HG03469 (cell line): ENCODE results near the gene COL5A1.

Source experiments
- ATAC-seq: cut with Tn5 transposase; IDR thresholded peaks from one replicate; pipeline ENCODE4 v1.9.1; 2021; ENCODE audit warnings: mild to moderate bottlenecking, moderate library complexity, moderate number of reproducible peaks; ENCODE audit not compliant: unreplicated experiment

COL5A1 gene

GRCh38 chr9:134864821-134865190 is 223.2 kb downstream of the COL5A1 start:
- ATAC-seq = no peak

- ATAC-seq = no peak
Observed at GRCh38 chr9:134867917-134868750, 226.5 kb downstream of the COL5A1 start.

GRCh38 chr9:134868751-134869553 is 227.3 kb downstream of the COL5A1 start:
- no peak for ATAC-seq

- no peak for ATAC-seq
Observed at GRCh38 chr9:134869554-134870300, 228.1 kb downstream of the COL5A1 start.

- ATAC-seq = no peak
Observed at GRCh38 chr9:134870301-134870694, 228.7 kb downstream of the COL5A1 start.

GRCh38 chr9:134870746-134871662 is 229.4 kb downstream of the COL5A1 start:
- no peak for ATAC-seq

GRCh38 chr9:134871697-134872340 is 230.2 kb downstream of the COL5A1 start:
- no peak for ATAC-seq

- no peak for ATAC-seq
Observed at GRCh38 chr9:134872482-134873231, 231.1 kb downstream of the COL5A1 start.

GRCh38 chr9:134875371-134875770 is 233.8 kb downstream of the COL5A1 start:
- ATAC-seq = no peak

- ATAC-seq = no peak
Observed at GRCh38 chr9:134877541-134877940, 235.9 kb downstream of the COL5A1 start.

GRCh38 chr9:134879664-134880483 is 238.3 kb downstream of the COL5A1 start:
- ATAC-seq = no peak

GRCh38 chr9:134880484-134881312 is 239.1 kb downstream of the COL5A1 start, which contains the start of gene FCN2:
Gene FCN2 (plus strand): TSS chr9:134880810. CDS start chr9:134880822, 12 bp downstream.
- no peak for ATAC-seq

- ATAC-seq = no peak
Observed at GRCh38 chr9:134881313-134881670, 239.7 kb downstream of the COL5A1 start.

GRCh38 chr9:134882204-134882785 is 240.7 kb downstream of the COL5A1 start:
- ATAC-seq = no peak

GRCh38 chr9:134883040-134883782 is 241.6 kb downstream of the COL5A1 start:
- no peak for ATAC-seq

- no peak for ATAC-seq
Observed at GRCh38 chr9:134884492-134884891, 242.9 kb downstream of the COL5A1 start.
